GM12878 (cell line): Measurements from ENCODE around the gene TNIP2. TPM values are rescaled to one million over a fixed set of nuclear protein-coding genes. Genes with fewer than 3 reads are reported as not detected.
A peak's percentile ranks its signal among the peaks of the same experiment; 100 is the strongest.

Experiments used
- ATAC-seq: fragments of 200-7000 bp; cut with Tn5 transposase; 3 replicates; pipeline ENCODE4 v1.9.1; 2020; ENCODE audit warnings: mild to moderate bottlenecking, moderate library complexity
- Bru-seq: library from RNA; stranded (reverse); fragments of 400-500 nt; gene quantifications from one replicate; lab custom pipeline; 2021; lab: Mats Ljungman, UMichigan
- BruChase-seq, 2 experiments: library from RNA; stranded (reverse); fragments of 400-500 nt; gene quantifications; one replicate each; lab custom pipeline; 2021; lab: Mats Ljungman, UMichigan
- BruUV-seq: library from RNA; stranded (reverse); fragments of 400-500 nt; replicated peaks from 2 replicates; lab custom pipeline; 2021; lab: Mats Ljungman, UMichigan
- CTCF ChIA-PET: fragments of 300-600 bp; sonication (Branson Sonifier 250); formaldehyde crosslinking; extraction: SDS; loops from one replicate; lab custom pipeline; 2021; ENCODE audit warnings: inconsistent platforms; lab: Yijun Ruan, JAX
- POLR2A ChIA-PET: fragments of 350-600 bp; formaldehyde crosslinking; extraction: SDS; loops from one replicate; lab custom pipeline; 2021; ENCODE audit warnings: inconsistent platforms; lab: Charles Lee
- RAD21 ChIA-PET: fragments of 300-600 bp; sonication (Branson Sonifier 250); formaldehyde crosslinking; loops from one replicate; lab custom pipeline; 2023; ENCODE audit warnings: antibody characterized with exemption; ENCODE audit not compliant: unreplicated experiment; lab: Charles Lee
- SMC1A ChIA-PET: fragments of 300-600 bp; sonication (Branson Sonifier 250); formaldehyde crosslinking; loops from one replicate; lab custom pipeline; 2023; ENCODE audit not compliant: unreplicated experiment, uncharacterized antibody; lab: Charles Lee
- DNase-seq: peaks from one replicate; pipeline ENCODE4 v3.0.0-alpha.2; 2011; ENCODE audit warnings: low read depth, low spot score
- FAIRE-seq: peaks from 3 replicates; lab custom pipeline; 2011; peaks lifted over from hg19 to GRCh38; lab: Jason Lieb, UNC
- H2AFZ ChIP-seq: 2 replicates; pipeline ENCODE4 v1.6.0; 2011; ENCODE audit warnings: low read depth, low read length, control low read depth; ENCODE audit not compliant: control insufficient read depth
- H3K27ac ChIP-seq: 2 replicates; pipeline ENCODE4 v1.5.1; 2011; ENCODE audit warnings: control low read depth; ENCODE audit not compliant: control insufficient read depth, insufficient read depth
- H3K27me3 ChIP-seq, 2 experiments: replicated peaks in 1 of 2; 2 replicates each; pipeline versions ENCODE4 v1.6.0 to v1.6.1; 2011; ENCODE audit warnings: low read length in 1 of 2; ENCODE audit not compliant: control insufficient read depth in 2 of 2, insufficient read depth in 2 of 2
- H3K36me3 ChIP-seq, 2 experiments: 2 replicates each; pipeline ENCODE4 v1.5.1; 2011; ENCODE audit warnings: low read length in 1 of 2; ENCODE audit not compliant: control insufficient read depth in 2 of 2, insufficient read depth in 2 of 2
- H3K4me1 ChIP-seq: 2 replicates; pipeline ENCODE4 v1.6.1; 2011; ENCODE audit warnings: mild to moderate bottlenecking, low read length, moderate library complexity, mixed read lengths; ENCODE audit not compliant: control insufficient read depth, insufficient read depth
- H3K4me2 ChIP-seq: 2 replicates; pipeline ENCODE4 v1.6.0; 2011; ENCODE audit warnings: control low read depth; ENCODE audit not compliant: control insufficient read depth, insufficient read depth
- H3K4me3 ChIP-seq: fragments of 200-600 bp; sonication (generic); 2 replicates; pipeline ENCODE4 v1.5.1; 2016
- H3K79me2 ChIP-seq: 2 replicates; pipeline ENCODE4 v1.6.0; 2011; ENCODE audit warnings: low read length; ENCODE audit not compliant: control insufficient read depth, insufficient read depth
- H3K9ac ChIP-seq: 2 replicates; pipeline ENCODE4 v1.8.0; 2011; ENCODE audit warnings: low read length, control low read depth, mixed read lengths; ENCODE audit not compliant: control insufficient read depth, insufficient read depth
- H3K9me3 ChIP-seq: replicated peaks from 3 replicates; pipeline ENCODE4 v1.5.1; 2011; ENCODE audit warnings: mild to moderate bottlenecking, low read length; ENCODE audit not compliant: control insufficient read depth, insufficient read depth
- H4K20me1 ChIP-seq: 2 replicates; pipeline ENCODE4 v1.6.0; 2011; ENCODE audit not compliant: control insufficient read depth, insufficient read depth
- BMI1 ChIP-seq: fragments of 450-650 bp; IDR thresholded peaks from 2 replicates; pipeline ENCODE4 v1.6.1; 2016; ENCODE audit warnings: mild to moderate bottlenecking, moderate library complexity, borderline replicate concordance
- ESRRA ChIP-seq: IDR thresholded peaks from 2 replicates; pipeline ENCODE4 v1.6.1; 2012; ENCODE audit warnings: mild to moderate bottlenecking, low read length, improper control_type of control experiment
- EZH2 ChIP-seq: IDR thresholded peaks from 2 replicates; pipeline ENCODE4 v1.6.1; 2012; ENCODE audit warnings: low read depth, mild to moderate bottlenecking, control low read depth, inconsistent platforms, low read length, borderline replicate concordance; ENCODE audit not compliant: control insufficient read depth
- FOS ChIP-seq: IDR thresholded peaks from 3 replicates; pipeline ENCODE4 v1.6.1; 2011; ENCODE audit warnings: borderline replicate concordance; ENCODE audit not compliant: insufficient read length; ENCODE audit errors: extremely low read depth
- MEF2B ChIP-seq: fragments of 450-650 bp; IDR thresholded peaks from 2 replicates; pipeline ENCODE4 v1.6.1; 2018; ENCODE audit warnings: mild to moderate bottlenecking, moderate library complexity; ENCODE audit not compliant: partially characterized antibody, poor library complexity, severe bottlenecking
- RELA ChIP-seq: fragments of 450-650 bp; IDR thresholded peaks from 2 replicates; pipeline ENCODE4 v1.8.0; 2014; ENCODE audit warnings: borderline replicate concordance; ENCODE audit not compliant: partially characterized antibody
- SIN3A ChIP-seq: IDR thresholded peaks from 2 replicates; pipeline ENCODE4 v1.6.1; 2012; ENCODE audit warnings: low read depth, low read length, improper control_type of control experiment
- SMAD5 ChIP-seq: IDR thresholded peaks from 2 replicates; pipeline ENCODE4 v1.6.1; 2016; ENCODE audit warnings: antibody characterized with exemption, low read depth
- SP1 ChIP-seq: IDR thresholded peaks from one replicate; pipeline ENCODE4 v1.6.1; 2011; ENCODE audit warnings: low read depth, low read length
- SPI1 ChIP-seq: IDR thresholded peaks from 2 replicates; pipeline ENCODE4 v1.6.1; 2011; ENCODE audit warnings: low read depth, mild to moderate bottlenecking, low read length, moderate library complexity, borderline replicate concordance; ENCODE audit not compliant: insufficient read depth
- ZNF207 ChIP-seq: fragments of 450-650 bp; IDR thresholded peaks from 2 replicates; pipeline ENCODE4 v1.6.1; 2014; ENCODE audit warnings: antibody characterized with exemption, mild to moderate bottlenecking, borderline replicate concordance
- ZNF384 ChIP-seq: IDR thresholded peaks from 2 replicates; pipeline ENCODE4 v1.6.1; 2012; ENCODE audit warnings: low read depth, mild to moderate bottlenecking, low read length, improper control_type of control experiment, borderline replicate concordance
- WGBS: methylation state at CpG from one replicate; pipeline ENCODE4 v1.1.6; 2016; ENCODE audit warnings: low lambda C conversion rate; ENCODE audit not compliant: insufficient replicate concordance, insufficient coverage; ENCODE audit errors: missing lambda C conversion rate; 5-methylcytosine and 5-hydroxymethylcytosine counted together
- in situ Hi-C: fragments of 300-500 bp; cut with MboI; formaldehyde crosslinking; loops from 9 replicates; pipeline ENCODE4 v1.14.3; 2018; ENCODE audit warnings: mixed read lengths
- intact Hi-C: fragments of 100-400 bp; cut with micrococcal nuclease; formaldehyde crosslinking; loops from one replicate; pipeline ENCODE4 v1.14.2; 2022; ENCODE audit not compliant: unreplicated experiment
- long read RNA-seq, 2 experiments: library from polyadenylated mRNA; unstranded; transcript quantifications; one replicate each; pipeline ENCODE4 v2.0.0, GENCODE V29; 2019 to 2020
- polyA minus RNA-seq, 3 experiments: library from RNA; depleted of rRNA, polyadenylated mRNA; stranded (reverse); fragments of >200 nt; gene quantifications; 2 replicates each; pipeline ENCODE4 v1.2.3, GENCODE V29; 2011
- polyA plus RNA-seq, 11 experiments: library from polyadenylated mRNA; depleted of rRNA in 4 of 11; unstranded in 6 of 11; stranded (reverse) in 5 of 11; fragments of >200 nt; fragmentation: Nextera tagmentation in 4 of 11; fragmentation: Illumina TruSeq in 1 of 11; extraction: Ambion mirVana in 4 of 11; extraction: Trizol in 1 of 11; gene quantifications; 1 replicate in 1 of 11; 2 replicates in 10 of 11; pipeline versions ENCODE4 v1.2.1 to v1.2.3, GENCODE V29; 2011 to 2016; ENCODE audit warnings: inconsistent platforms in 2 of 11, missing spikeins in 2 of 11, low read depth in 1 of 11
- total RNA-seq, 4 experiments: library from RNA; depleted of rRNA in 3 of 4; stranded (reverse); fragments of >200 nt in 3 of 4; fragmentation: Illumina TruSeq in 1 of 4; extraction: Trizol in 1 of 4; gene quantifications; 2 replicates each; pipeline versions ENCODE4 v1.2.1 to v1.2.3, GENCODE V29; 2013 to 2021
- TF ChIP-seq, protein P1 (sequence below): IDR thresholded peaks from 2 replicates; pipeline ENCODE4 v1.6.1; 2012; ENCODE audit warnings: low read depth, low read length, improper control_type of control experiment
- TF ChIP-seq, protein P2 (sequence below): IDR thresholded peaks from 2 replicates; pipeline ENCODE4 v1.6.1; 2012; ENCODE audit warnings: low read depth, low read length, improper control_type of control experiment

Gene TNIP2, protein sequence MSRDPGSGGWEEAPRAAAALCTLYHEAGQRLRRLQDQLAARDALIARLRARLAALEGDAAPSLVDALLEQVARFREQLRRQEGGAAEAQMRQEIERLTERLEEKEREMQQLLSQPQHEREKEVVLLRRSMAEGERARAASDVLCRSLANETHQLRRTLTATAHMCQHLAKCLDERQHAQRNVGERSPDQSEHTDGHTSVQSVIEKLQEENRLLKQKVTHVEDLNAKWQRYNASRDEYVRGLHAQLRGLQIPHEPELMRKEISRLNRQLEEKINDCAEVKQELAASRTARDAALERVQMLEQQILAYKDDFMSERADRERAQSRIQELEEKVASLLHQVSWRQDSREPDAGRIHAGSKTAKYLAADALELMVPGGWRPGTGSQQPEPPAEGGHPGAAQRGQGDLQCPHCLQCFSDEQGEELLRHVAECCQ
- total RNA-seq (2013; cell fraction: nucleolus; rRNA removed): 48.2 and 58.3 TPM in 2 replicates
- total RNA-seq (2014; rRNA removed) (55.0 and 59.8 TPM in 2 replicates), total RNA-seq (2014; rRNA removed; fragmentation: Illumina TruSeq; extraction: Trizol) (29.1 and 29.8 TPM in 2 replicates), total RNA-seq (2021) (62.9 and 64.8 TPM in 2 replicates), polyA plus RNA-seq (2011; rRNA removed) (27.9 and 42.0 TPM in 2 replicates), polyA plus RNA-seq (2014; fragmentation: Illumina TruSeq; extraction: Trizol) (7.1 and 21.4 TPM in 2 replicates), polyA plus RNA-seq (2014; fragmentation: Nextera tagmentation; extraction: Ambion mirVana) (1 to 10 TPM; 1.4 to 3.4 TPM), polyA plus RNA-seq (2014; rRNA removed) (64.9 and 68.5 TPM in 2 replicates), polyA plus RNA-seq (2016; fragmentation: Nextera tagmentation; extraction: Ambion mirVana) (10 to 100 TPM; 49.1 to 59.0 TPM), polyA minus RNA-seq (2011; rRNA and poly(A)+ RNA removed) (19.1 and 31.1 TPM in 2 replicates), Bru-seq, nascent RNA (percentile 82 among the genes with signal in this experiment), BruChase-seq, experiment 1, labeled RNA remaining after a 6-hour chase (percentile 86 among the genes with signal in this experiment), BruChase-seq, experiment 2, labeled RNA remaining after a 2-hour chase (percentile 82 among the genes with signal in this experiment)
- polyA plus RNA-seq (2011; ENCODE audit: low read depth): 29.9 TPM
- 41.0 and 63.7 TPM in 2 replicates for polyA plus RNA-seq (2011; cell fraction: cytosol; rRNA removed)
- polyA plus RNA-seq (2011; cell fraction: nucleus; rRNA removed): 126 and 142 TPM in 2 replicates
- polyA plus RNA-seq (2012): 48.8 and 57.0 TPM in 2 replicates
- polyA minus RNA-seq (2011; cell fraction: cytosol; rRNA and poly(A)+ RNA removed): 13.6 and 13.8 TPM in 2 replicates
- 17.2 and 30.8 TPM in 2 replicates for polyA minus RNA-seq (2011; cell fraction: nucleus; rRNA and poly(A)+ RNA removed)
- long read RNA-seq, experiment 1, transcript TNIP2-203 (5 exons, 1,653 nt): minor isoform, 5 of 55 reads
- long read RNA-seq, experiment 1, transcript TNIP2-201 (6 exons, 1,974 nt): major isoform, 41 of 55 reads
- long read RNA-seq, experiment 1, partial matches to known transcripts: 2 of 55 reads
- long read RNA-seq, experiment 1, other reads (novel, unspliced or antisense): 5 of 55 reads
- long read RNA-seq, experiment 2, transcript TNIP2-206 (6 exons, 2,006 nt): minor isoform, 5 of 32 reads
- long read RNA-seq, experiment 2, transcript TNIP2-204 (5 exons, 980 nt): major isoform, 7 of 32 reads
- long read RNA-seq, experiment 2, transcript TNIP2-201 (6 exons, 1,974 nt): minor isoform, 5 of 32 reads
- long read RNA-seq, experiment 2, partial matches to known transcripts: 8 of 32 reads
- long read RNA-seq, experiment 2, other reads (novel, unspliced or antisense): 6 of 32 reads

DNA sequence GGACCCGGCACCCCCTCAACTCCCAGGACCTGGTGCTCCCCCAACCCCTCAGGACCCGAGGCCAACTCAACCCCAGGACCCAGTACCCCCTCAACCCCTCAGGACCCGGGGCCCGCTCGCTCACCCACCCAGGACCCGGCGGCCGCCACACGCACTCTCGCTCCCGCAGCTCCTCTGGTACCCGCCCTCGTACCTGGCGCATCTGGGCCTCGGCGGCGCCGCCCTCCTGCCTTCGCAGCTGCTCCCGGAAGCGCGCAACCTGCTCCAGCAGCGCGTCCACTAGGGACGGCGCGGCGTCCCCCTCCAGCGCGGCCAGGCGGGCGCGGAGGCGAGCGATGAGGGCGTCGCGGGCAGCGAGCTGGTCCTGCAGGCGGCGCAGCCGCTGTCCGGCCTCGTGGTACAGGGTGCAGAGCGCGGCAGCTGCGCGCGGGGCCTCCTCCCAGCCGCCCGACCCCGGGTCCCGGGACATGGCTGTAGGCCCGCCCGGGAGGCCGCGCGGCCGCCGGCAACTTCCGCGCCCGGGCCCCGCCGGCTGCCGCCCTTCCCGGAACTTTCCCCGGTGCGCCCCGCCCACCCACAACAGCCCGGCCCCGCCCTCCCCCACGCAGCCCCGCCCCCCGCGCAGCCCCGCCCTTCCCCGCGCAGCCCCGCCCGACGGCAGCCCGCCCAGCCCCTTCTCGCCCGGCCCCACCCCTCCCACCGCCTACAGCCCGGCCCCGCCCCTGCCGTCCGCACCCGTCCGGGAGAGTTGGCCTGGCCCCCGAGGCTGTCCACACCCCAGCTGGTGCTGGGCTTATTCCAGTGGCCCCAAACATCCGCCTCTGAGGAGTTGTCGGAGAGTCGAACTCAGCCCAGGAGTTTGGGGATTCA lies at the start of gene TNIP2:
TNIP2 (minus strand) TSS at position 516 of the 870 bp plus-strand sequence; CDS start at position 469, 47 bp downstream.
- WGBS: 1% methylated on average over 63 of the region's 96 CpGs
- POLR2A ChIA-PET: interaction anchor here (1.0 to 2.5 kb wide), 5 partner anchors 10 to 66 kb away, joined by 3 to 18 read pairs (median 3); no protein-coding TSS in a partner anchor
- in situ Hi-C loops: loop anchor here (25.0 kb wide), 1 partner anchor 181 kb away; no protein-coding TSS in a partner anchor
- H3K36me3 ChIP-seq: no peaks in the 10 kb centered on the region; a peak in 1 of 4 replicates
- peak within 1 kb of the TSS; percentile 85 for H3K4me3 ChIP-seq
- no peaks in the 10 kb centered on the region for H3K27me3 ChIP-seq
- no peak for DNase-seq
- H3K79me2 ChIP-seq: peaks cover 32% of the 10 kb centered on the region
- H3K27ac ChIP-seq: peak within 1 kb of the TSS; percentile 72
- H3K9me3 ChIP-seq: no peaks in the 10 kb centered on the region
- intact Hi-C loops: no loop called here
- peak within 1 kb of the TSS; percentile 83 for H3K4me2 ChIP-seq
- peak; percentile 84 for ATAC-seq
- RAD21 ChIA-PET: interaction anchor here (0.6 to 2.5 kb wide), 5 partner anchors 9 to 198 kb away, joined by 3 to 12 read pairs (median 3); no protein-coding TSS in a partner anchor
- H3K4me1 ChIP-seq: peaks cover 5% of the 10 kb centered on the region
- peaks cover 6% of the 10 kb centered on the region; the same call in 1 of the 2 replicates for H4K20me1 ChIP-seq
- peak within 1 kb of the TSS; percentile 77 for H3K9ac ChIP-seq
- peak within 1 kb of the TSS; percentile 91 for H2AFZ ChIP-seq
- no TSS peak for BruUV-seq
- CTCF ChIA-PET: interaction anchor here (0.8 to 1.9 kb wide), 7 partner anchors 9 to 198 kb away, joined by 3 to 5 read pairs (median 4); no protein-coding TSS in a partner anchor
- FAIRE-seq: no peak
- SMC1A ChIA-PET: interaction anchor here (0.7 to 2.0 kb wide), 5 partner anchors 9 to 234 kb away, joined by 3 to 8 read pairs (median 4); no protein-coding TSS in a partner anchor
- TF ChIP-seq EZH2: no peak
- no peak for TF ChIP-seq ESRRA
- TF ChIP-seq SP1: peak; percentile 9
- TF ChIP-seq, protein P1, sequence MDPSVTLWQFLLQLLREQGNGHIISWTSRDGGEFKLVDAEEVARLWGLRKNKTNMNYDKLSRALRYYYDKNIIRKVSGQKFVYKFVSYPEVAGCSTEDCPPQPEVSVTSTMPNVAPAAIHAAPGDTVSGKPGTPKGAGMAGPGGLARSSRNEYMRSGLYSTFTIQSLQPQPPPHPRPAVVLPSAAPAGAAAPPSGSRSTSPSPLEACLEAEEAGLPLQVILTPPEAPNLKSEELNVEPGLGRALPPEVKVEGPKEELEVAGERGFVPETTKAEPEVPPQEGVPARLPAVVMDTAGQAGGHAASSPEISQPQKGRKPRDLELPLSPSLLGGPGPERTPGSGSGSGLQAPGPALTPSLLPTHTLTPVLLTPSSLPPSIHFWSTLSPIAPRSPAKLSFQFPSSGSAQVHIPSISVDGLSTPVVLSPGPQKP: no peak
- TF ChIP-seq, protein P2, sequence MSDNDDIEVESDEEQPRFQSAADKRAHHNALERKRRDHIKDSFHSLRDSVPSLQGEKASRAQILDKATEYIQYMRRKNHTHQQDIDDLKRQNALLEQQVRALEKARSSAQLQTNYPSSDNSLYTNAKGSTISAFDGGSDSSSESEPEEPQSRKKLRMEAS: peak; percentile 37; the same call in 1 of the 2 replicates
- 0 out of 2 replicates have a peak, but pooled peaks have one; percentile 25 for TF ChIP-seq SIN3A
- no peak for TF ChIP-seq FOS
- TF ChIP-seq ZNF384: no peak
- no peak for TF ChIP-seq RELA
- TF ChIP-seq MEF2B: no peak
- peak; percentile 92 for TF ChIP-seq ZNF207
- TF ChIP-seq SPI1: no peak
- TF ChIP-seq SMAD5: no peak
- no peak for TF ChIP-seq BMI1
